GM19397 (cell line): ENCODE measurements around the gene SLC35F1.

Experiments
- ATAC-seq: cut with Tn5 transposase; IDR thresholded peaks from one replicate; pipeline ENCODE4 v1.9.1; 2021; ENCODE audit warnings: mild to moderate bottlenecking, moderate library complexity; ENCODE audit not compliant: unreplicated experiment

SLC35F1 gene

DNA sequence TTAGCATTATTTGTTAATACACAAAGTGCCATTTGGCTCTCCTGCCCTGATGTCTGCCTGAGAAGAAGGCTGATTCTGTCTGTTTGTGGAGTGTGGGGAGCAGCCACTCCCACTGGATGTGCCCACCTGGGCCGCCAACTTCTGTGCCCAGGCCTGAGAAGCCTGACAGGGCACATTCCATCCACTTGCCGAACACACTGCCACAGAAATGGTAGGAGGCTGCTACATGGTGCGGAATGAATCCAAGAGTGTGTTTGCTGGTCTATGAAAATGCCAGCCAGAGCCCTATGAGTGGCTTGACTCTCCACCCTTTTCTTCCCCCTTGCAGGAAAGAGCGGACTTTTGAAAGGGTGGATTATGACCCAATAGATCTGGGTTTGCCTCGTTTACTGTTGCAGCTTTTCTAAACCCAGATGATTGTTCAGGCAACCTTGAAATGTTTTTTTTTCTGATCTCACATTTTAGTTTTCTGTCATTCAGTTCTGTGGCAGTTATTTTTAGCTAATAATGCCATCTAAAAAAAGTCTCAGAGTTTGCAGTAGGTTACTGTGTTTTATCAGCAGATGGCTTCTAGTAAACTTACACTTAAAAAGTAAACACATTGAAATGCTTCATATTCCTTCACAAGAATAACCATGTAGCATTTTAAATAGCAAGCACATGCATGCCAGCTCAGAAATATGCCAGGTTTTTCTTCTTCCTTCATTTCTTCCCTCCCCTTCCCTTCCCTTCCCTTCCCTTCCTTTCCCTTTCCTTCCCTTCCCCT lies 196.5 kb downstream of the SLC35F1 start:
- ATAC-seq = no peak

DNA sequence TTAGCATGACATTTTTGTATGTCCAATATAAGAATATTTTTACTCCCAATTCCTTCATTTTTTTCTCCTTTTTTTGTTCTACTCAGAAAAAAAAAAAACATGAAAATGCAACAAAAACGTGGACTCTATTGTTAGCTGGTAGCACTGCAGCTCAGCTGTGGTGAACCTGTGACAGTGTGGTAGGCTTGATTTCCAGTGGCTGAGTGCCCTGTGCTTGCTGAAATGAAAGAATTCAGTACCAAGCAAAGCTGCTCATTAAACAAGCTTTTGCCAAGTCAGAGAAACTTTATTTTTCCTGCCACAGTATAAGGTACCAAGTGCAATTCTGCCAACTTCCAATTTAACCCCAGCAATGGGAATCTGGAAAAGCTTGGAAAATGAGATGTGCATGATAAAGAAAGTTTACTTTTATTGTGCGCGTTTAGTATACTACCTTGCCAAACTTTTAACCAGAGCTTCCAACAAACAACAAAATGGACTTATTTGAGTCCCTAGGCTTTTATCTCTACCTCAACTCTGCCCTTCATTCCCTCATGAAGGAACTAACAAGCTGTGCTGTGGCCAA lies 215.2 kb downstream of the SLC35F1 start:
- no peak for ATAC-seq

DNA sequence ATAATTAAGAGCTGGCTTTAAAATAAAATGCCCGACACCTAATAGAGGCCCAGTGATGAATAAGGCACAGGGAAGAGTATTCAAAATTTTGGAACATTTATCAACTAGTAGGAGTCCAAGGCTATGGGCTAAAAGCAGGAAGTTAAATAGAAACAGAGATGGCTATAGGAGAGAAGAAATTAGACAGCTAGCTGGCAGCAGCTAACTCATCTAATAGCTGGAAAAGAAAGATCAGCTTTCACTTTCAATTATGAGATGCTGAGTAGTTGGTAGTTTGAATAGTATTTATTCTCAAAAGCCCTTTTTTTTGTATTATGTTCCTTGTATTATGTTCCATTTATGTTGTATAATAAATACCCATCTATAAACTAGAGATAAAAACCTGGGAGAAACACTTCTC lies 215.7 kb downstream of the SLC35F1 start:
- ATAC-seq = no peak

DNA sequence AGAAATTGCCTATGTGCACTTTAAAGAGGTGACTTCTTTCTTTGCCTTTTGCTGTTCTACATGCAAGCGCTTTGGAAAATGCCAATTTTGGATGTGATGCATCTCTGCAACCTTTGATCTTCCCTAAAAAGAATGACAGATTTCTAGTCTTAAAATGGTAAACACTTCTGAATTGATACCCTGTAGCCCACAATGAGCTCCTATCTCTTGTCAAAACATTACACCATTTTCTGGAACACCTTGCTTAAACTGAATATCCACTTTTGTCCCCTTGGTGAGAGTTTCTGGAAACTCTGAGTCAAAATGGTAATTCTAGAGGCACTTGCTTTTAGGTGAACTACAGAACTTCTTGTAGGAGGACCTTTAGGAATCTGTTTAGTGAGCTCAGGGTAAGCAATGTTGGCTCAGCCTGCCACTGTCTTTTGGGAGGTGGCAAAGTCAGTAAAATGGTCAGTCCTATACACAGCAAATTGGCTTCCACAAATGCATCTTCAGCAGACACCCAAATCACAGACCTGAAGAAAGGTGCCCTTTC lies 216.5 kb downstream of the SLC35F1 start:
- ATAC-seq = no peak

DNA sequence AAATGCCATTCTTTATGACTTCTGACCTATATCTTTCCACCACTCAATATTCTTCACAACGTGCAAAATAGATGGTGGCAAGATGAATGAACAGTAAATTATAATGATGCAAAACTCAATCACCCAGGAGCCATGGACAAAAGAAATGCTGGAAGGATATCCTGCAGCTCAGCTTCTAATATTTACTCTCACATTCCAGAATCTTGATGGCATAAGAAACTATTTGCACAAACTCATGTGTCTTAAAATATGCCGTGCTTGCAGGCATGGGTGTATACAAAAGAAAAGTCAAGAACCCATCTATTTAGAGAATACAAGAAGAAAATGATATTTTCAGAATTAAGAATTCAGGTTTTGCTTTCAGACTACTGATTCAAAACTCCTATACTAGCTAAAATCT lies 217.8 kb downstream of the SLC35F1 start:
- no peak for ATAC-seq

DNA sequence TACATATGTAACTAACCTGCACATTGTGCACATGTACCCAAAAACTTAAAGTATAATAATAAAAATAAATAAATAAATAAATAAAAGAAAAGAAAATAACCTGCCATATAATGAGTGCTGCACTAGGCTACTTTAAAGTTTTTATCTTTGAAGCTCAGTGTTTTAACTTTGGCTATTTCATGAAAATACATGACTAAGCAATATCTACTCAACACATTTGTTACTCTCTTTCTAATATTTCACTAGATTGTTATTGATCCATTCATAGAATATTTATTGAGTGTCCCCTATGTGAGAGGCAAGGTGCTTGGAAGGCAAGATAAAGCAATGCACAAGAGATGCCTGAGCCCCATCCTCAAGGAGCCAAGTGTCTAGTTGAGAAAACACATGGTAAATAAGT lies 221.7 kb downstream of the SLC35F1 start:
- ATAC-seq = no peak

DNA sequence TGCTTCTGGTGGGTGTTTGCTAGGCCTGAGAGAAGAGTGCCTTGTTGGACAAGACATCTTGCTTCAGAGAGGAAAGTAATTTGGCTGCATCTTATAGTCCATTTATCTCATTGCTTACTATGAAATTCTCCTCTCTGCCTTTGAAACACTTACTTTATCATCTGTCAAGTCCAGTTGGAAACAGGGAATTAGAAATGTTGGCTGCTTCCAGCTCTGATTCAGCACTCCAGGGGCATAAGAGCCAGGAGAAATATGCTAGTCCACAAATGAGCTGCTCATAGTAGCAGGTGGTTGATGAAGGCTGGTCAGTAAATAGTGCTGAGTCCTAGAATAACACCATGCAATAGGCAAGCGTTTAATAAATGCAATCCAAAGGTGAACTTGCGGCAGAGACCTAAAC lies 227.1 kb downstream of the SLC35F1 start:
- ATAC-seq = no peak

DNA sequence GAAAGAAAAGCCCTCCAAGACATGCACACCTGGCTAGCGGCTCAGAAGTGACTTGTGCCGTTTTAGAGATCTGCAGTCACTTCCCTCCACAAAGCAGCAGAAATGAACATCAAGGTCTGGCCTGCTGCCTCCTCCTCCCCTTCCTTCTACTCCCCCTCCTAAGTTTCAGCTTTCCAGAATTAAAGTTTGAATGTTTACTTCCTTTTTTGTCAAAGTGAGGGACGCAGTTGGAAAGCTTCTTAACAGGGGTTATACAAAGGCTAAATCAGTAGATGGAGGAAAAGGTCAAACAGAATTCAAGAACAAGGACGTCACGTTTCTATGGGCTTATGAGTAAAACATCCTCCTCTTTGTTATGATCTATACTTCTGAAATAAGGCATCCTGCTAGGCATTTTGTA lies 227.7 kb downstream of the SLC35F1 start:
- no peak for ATAC-seq

DNA sequence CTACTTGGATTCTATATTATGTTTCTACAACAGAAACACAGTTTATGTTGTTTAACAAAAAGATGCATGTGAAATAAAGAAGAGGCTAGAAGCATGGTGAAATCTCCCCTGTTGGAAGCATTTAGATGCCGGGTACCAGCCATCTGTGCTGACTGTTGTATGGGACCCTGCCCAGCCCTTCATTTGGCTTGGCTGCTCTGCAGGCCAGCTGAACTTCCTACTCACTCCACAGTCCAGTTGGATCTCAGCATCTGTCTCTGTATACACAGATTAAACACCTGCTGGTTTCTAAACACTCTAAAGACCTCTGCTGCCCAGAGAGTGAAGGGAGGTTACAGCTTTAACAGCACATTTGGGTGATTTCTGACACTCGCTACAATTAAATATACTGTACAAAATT lies 228.3 kb downstream of the SLC35F1 start:
- no peak for ATAC-seq

DNA sequence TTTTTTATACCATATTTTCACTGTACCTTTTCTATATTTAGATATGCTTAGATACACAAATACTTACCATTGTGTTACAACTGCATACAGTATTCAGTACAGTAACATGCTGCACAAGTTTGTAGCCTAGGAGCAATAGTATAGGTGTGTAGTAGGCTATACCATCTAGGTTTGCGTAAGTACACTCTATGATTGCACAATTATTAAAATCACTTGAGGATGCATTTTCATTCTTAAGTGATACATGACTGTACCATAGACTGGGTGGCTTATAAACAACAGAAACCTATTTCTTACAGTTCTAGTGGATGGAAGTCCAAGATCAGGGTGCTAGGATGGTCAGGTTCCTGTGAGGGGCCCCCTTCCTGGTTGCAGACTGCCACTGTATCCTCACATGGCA lies 234.1 kb downstream of the SLC35F1 start:
- no peak for ATAC-seq

DNA sequence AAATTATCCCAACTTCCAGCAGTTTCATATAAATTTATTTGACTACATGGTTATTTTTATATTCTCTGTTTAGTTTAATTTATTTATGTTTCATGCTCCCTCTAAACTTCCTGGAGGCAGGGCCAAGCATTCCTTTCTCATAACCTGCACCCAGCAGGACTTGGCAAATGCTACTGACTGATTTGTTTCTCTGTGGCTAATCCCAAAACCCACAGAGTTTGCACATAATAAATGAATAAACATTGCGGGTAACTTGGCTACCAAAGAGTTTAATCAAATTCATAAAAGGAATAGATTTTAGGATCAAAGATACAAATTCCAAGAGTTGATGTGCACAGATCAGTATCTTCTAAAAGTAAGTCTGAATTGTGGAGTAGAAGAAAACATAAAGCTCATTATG lies 239.5 kb downstream of the SLC35F1 start:
- no peak for ATAC-seq

DNA sequence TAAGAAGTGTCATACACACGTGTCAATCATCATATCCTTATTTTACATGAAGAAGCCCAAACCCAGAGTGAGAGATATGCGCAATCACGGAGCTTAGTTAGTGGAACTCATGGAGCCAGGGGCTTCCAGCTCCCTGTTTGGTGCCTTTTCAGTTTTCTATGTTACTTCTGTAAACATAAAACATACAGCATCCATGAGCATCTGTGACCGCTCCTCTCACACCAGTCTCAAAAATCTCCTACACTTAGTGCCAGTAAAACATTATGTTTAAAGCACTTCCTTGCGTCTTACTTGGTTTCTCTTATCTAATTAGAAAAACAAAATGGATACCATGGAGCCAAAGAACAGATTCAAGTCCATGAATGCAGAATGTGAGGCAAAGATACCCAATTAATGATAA lies 240.4 kb downstream of the SLC35F1 start:
- no peak for ATAC-seq

DNA sequence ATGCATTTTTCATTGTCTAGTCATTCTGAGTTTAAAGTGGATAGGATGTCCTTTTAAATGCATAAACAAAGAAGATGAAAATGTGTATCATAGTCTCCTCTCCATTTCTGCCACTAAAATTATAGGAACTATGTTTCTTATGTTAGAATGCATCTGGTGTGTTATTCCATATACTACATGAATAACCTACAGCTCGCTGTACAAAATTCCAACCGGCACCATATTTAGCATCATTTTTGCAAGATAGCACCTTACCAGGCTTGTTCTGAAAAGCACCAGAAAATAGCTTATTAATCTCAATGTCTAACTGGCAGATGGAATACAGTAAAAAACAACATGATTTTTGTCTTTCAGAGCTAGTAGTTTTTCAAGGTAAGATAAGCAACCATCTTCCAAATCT lies 241.5 kb downstream of the SLC35F1 start:
- no peak for ATAC-seq

DNA sequence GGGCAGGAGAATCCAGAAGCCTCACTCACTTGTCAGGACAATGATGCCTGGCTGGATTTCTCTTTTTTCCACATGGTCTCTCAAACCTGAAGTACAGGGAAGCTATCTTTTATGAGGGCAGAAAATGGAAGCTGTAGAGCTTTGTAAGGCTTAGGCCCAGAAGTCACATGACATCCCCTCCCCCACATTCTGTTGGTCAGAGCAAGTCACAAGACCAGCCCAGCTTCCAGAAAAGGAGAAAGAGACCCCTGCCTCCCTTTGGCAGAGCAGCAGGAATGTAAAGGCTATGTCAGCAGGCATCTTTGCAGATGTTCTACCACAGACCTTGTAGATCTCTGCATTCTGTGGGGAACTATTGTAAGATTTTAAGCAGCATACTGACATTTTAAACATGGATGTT lies 245.5 kb downstream of the SLC35F1 start:
- ATAC-seq = no peak

DNA sequence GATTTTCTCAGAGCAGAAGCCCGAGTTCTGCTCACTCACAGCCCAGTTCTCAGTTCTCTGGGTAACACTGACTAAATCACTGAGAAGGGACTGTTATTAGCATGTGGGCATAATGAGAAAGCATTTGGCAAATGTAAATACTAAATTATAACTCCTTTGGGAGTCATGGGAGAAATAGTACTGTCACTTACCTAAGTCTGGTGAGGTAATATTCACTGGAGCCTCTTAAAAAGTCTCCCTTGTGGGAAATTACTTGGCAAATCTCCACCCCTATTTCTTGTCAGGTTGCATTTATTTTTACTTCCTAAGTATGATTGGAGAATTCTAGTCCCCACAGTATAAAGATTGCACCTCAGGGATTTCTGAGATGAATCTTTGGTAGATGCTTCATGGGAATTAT lies 254.3 kb downstream of the SLC35F1 start:
- ATAC-seq = no peak

DNA sequence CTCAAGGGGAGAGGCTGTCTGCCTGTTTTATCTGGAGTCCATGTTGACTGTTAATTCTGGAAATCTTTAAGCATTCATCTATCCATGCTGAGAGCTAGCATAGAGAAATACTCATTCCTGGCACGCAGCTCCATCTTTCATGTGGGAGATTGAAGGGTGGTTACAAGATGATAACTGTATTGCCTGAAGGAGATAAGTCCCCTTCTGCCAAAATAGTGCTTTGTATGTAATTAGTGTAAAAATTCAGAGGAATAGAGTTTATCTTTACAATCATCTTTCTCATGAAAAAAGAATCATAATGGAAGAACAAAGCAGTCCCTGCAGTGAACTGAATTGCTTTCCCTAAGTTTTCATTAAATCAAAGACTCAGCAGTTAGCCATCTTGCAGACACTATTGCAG lies 256.5 kb downstream of the SLC35F1 start:
- no peak for ATAC-seq

DNA sequence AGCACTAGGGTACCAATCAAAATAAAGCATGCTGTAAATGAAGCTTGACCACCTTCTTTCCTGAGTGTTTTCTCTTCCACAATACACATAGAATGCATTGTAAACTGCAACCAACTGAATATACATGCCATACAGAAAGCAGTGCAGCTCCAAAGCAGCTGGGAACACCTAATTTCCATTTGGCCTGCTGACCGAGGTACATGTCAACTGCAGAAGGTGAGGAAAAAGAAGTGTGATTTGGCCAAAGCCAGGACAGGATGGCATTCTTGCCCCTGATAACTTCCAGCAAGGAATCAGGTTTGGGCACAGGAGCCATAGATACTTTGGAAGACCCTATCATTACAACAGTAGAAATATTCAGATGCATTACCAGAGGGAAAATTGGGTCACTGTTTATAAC lies 258.4 kb downstream of the SLC35F1 start:
- no peak for ATAC-seq

DNA sequence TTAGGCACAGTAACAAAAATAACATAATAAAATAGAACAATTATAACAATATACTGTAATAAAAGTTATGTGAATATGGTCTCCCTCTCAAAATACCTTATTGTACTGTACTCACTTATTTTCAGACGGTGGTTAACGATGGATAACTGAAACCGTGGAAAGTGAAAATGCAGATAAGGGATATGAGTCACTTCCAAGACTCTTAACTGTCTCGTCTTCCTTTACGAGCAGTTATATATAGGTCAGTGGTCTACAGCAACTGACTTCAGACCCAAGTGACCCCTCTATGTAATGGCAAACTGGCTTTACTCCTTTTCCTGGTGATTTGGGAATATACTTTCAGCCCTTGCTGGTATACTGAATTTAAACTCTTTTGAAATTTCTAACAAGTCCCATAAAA lies 261.4 kb downstream of the SLC35F1 start:
- ATAC-seq = no peak

DNA sequence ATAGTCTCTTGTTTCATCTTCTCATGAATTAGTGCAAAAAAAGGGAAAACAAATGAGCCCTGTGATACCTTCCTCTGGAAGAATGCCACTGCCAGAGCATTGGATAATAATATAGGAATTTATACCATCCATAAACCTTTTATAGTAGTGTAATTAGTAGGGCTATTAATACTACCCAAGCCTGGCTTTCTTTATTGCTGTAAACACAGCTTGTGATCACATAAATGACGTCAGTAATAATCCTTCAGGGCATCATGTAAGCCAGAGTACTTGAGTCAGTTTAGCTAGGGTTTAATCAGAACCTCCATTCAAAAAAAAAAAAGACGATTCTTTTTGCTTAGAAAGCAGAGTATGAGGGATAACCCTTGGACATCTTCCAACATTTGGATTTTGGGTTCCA lies 264.8 kb downstream of the SLC35F1 start:
- ATAC-seq = no peak

DNA sequence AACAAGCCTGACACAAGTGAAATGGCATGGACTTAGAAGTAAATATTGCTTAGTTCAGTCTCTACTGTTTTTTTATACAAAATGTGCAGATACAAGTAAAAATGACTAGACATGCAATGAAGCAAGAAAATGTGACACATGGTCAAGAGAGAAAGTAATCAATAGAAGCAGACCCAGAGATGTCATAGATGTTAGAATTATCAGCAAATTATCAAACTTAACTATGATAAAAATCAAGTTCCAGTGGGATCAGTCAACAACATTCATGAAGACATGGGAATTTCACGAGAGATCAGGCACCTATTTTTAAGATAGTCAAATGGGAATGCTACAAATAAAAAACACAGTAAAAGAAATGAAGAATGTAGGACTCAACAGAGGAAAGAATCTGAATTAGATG lies 267.0 kb downstream of the SLC35F1 start:
- ATAC-seq = no peak

DNA sequence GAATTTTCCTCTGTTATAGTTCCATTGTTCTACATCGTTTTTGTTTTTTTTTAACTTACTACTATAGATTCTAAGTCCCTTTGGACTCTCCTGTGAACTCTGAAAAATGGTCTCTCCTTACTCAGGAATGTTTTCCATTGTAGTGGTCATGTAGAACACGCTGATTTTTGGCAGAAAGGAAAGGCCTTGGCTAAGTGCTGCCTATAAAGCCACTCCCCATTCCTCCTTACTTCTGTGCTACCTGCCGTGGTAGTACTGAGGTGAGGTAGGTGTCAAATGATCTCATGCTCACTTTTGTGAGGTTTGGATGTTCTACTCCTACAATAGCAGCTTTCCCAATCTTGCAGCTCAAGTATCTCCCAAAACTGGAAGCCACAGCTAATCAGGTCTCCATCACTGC lies 270.7 kb downstream of the SLC35F1 start:
- ATAC-seq = no peak

DNA sequence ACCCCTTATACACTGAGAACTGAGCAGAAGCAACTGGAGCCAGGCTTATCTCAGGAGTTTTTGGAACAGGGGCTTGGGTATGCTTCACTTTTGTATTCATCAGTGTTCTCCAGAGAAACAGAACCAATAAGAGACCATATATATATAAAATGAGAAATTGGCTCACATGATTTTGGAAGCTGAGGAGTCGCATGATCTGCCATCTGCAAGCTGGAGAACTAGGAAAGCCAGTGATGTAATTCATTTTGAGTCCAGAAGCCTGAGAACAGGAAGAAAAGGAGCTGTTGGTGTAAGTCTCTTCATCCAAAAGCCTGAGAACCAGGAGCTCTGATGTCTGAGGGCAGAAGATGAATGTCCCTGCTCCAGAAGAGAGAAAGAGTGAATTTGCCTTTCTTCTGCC lies 272.0 kb downstream of the SLC35F1 start:
- ATAC-seq = no peak
